Measurements from ENCODE around the gene RPL18. TPM values are rescaled to one million over a fixed set of nuclear protein-coding genes. Genes with fewer than 3 reads are reported as not detected.

Gene RPL18
- total and polyA plus RNA-seq, 4 donors, result 276 to 830 (median 586) TPM

DNA sequence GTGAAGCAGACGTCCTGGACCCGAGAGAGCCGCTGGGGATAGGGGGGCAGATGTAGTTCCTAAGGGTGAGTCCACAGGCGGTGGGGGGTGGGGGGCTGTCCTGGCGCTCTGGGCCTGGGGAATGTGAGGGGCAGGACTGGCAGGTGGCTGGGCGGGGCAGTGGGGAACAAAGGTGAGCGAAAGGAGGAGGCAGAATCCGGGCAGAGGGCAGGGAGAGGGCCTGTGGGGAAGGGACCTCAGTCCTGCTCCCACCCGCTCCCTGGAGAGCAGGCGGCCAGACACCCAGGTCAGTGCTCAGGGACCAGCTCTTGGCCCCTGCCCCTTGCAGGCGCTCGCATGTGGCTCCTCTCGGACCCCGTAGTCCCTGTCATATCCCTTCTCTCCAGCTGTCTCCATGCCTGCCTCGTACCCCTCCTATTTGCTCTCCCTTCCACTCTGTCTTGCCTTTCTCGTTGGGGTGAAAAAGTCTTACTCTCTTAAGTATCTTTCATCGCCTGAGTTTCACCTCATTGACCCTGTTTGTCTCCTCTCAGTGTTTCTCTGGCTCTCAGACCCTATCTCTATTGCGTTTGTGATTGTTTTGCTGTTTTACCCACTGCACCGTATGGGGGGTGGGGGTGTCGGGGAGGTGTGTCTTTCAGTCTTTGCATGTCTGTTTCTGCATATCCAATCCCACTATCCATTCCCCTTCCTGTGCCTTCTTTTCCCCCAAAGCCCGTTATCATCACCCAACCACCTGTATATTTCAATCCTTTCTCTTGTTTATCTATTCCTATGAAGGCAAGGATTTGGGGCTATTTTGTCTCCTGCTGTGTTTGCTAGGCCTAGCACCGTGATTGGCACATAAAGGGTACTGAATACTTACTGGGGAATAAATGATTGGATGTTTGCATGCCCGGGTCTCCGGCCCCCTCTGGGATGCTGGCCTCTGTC lies 6.1 kb upstream of the RPL18 start:
- H3K27ac ChIP-seq (ENCODE audit: low read depth in 1 of 2, low read length in 2 of 2), result peak overlapping the region; percentile 20 to 76

DNA sequence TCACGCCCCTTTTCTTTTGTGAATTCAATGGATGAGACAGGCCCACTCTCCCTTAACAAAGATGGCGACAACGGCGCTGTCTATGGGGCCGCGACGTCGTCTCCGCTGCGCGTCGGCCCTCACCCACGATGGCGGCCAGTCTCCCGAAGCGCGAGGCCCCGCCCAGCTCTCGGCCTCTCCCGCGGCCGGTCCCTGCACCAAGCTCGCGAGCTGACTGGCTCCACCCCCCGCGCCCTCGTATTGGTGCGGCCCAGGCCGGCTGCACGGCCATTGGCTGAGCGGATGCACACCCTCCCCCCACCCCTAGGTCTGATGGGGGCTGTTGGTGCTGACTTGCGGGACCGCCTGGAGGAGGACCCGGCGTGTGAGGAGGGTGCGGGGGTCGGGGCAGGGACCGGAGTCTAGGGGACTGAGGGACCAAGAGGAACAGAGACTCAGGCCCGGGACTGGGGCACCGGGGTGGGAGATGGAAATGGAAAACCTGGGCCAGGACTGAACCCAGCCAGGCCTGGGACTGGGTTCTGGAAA lies 5.2 kb upstream of the RPL18 start:
- H3K4me1 ChIP-seq (ENCODE audit: control insufficient read depth in 4 of 4, insufficient read depth in 4 of 4, low read length in 3 of 4), result peaks cover 10 to 60% (median 45%) of the 10 kb centered on the region in 4 donors
- peak; percentile 97 for DNase-seq (ENCODE audit: low spot score)
- H3K27me3 ChIP-seq (ENCODE audit: control insufficient read depth in 4 of 4, insufficient read depth in 4 of 4, low read length in 3 of 4), result no peaks in the 10 kb centered on the region
- 1% methylated on average over 40 of the region's 40 CpGs for WGBS
- peak overlapping the region; percentile 60 to 66 for H3K9ac ChIP-seq (ENCODE audit: low read depth in 1 of 2, low read length in 2 of 2)
- peak overlapping the region; percentile 57 to 60 (median 59) for H3K4me3 ChIP-seq (ENCODE audit: low read depth in 1 of 3, low read length in 3 of 3)
- peak overlapping the region; percentile 58 to 76 for H3K27ac ChIP-seq (ENCODE audit: low read depth in 1 of 2, low read length in 2 of 2)
- H3K36me3 ChIP-seq (ENCODE audit: control insufficient read depth in 4 of 4, insufficient read depth in 3 of 4, low read depth in 1 of 4, low read length in 3 of 4), result no peaks in the 10 kb centered on the region
- H3K9me3 ChIP-seq (ENCODE audit: control insufficient read depth in 4 of 4, low read length in 3 of 4), result no peaks in the 10 kb centered on the region
- TF ChIP-seq SP1 (IDR thresholded peaks at IDR 0.05) (peak; percentile 81), GABPA (IDR thresholded peaks at IDR 0.05 in 1 of 2, conservative IDR thresholded peaks at IDR 0.05 in 1 of 2) (no peak), HNF4A (conservative IDR thresholded peaks at IDR 0.05) (no peak), YY1 (IDR thresholded peaks at IDR 0.05) (peak; percentile 100), NR2F2 (IDR thresholded peaks at IDR 0.05) (no peak), JUND (IDR thresholded peaks at IDR 0.05) (no peak), HNF4G (IDR thresholded peaks at IDR 0.05) (no peak), EGR1 (IDR thresholded peaks at IDR 0.05; ENCODE audit: low read depth in 2 of 2) (no peak), FOXA1 (IDR thresholded peaks at IDR 0.05) (no peak), TAF1 (conservative IDR thresholded peaks at IDR 0.05) (no peak), RXRA (IDR thresholded peaks at IDR 0.05) (no peak), FOXA2 (IDR thresholded peaks at IDR 0.05) (no peak)
- TF ChIP-seq, protein P1, sequence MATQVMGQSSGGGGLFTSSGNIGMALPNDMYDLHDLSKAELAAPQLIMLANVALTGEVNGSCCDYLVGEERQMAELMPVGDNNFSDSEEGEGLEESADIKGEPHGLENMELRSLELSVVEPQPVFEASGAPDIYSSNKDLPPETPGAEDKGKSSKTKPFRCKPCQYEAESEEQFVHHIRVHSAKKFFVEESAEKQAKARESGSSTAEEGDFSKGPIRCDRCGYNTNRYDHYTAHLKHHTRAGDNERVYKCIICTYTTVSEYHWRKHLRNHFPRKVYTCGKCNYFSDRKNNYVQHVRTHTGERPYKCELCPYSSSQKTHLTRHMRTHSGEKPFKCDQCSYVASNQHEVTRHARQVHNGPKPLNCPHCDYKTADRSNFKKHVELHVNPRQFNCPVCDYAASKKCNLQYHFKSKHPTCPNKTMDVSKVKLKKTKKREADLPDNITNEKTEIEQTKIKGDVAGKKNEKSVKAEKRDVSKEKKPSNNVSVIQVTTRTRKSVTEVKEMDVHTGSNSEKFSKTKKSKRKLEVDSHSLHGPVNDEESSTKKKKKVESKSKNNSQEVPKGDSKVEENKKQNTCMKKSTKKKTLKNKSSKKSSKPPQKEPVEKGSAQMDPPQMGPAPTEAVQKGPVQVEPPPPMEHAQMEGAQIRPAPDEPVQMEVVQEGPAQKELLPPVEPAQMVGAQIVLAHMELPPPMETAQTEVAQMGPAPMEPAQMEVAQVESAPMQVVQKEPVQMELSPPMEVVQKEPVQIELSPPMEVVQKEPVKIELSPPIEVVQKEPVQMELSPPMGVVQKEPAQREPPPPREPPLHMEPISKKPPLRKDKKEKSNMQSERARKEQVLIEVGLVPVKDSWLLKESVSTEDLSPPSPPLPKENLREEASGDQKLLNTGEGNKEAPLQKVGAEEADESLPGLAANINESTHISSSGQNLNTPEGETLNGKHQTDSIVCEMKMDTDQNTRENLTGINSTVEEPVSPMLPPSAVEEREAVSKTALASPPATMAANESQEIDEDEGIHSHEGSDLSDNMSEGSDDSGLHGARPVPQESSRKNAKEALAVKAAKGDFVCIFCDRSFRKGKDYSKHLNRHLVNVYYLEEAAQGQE (IDR thresholded peaks at IDR 0.05), result peak; percentile 30
- TF ChIP-seq, protein P2, sequence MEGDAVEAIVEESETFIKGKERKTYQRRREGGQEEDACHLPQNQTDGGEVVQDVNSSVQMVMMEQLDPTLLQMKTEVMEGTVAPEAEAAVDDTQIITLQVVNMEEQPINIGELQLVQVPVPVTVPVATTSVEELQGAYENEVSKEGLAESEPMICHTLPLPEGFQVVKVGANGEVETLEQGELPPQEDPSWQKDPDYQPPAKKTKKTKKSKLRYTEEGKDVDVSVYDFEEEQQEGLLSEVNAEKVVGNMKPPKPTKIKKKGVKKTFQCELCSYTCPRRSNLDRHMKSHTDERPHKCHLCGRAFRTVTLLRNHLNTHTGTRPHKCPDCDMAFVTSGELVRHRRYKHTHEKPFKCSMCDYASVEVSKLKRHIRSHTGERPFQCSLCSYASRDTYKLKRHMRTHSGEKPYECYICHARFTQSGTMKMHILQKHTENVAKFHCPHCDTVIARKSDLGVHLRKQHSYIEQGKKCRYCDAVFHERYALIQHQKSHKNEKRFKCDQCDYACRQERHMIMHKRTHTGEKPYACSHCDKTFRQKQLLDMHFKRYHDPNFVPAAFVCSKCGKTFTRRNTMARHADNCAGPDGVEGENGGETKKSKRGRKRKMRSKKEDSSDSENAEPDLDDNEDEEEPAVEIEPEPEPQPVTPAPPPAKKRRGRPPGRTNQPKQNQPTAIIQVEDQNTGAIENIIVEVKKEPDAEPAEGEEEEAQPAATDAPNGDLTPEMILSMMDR (IDR thresholded peaks at IDR 0.05; ENCODE audit: low read depth, low read length, missing input control), result no peak
- TF ChIP-seq, protein P3, sequence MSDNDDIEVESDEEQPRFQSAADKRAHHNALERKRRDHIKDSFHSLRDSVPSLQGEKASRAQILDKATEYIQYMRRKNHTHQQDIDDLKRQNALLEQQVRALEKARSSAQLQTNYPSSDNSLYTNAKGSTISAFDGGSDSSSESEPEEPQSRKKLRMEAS (IDR thresholded peaks at IDR 0.05), result no peak
- TF ChIP-seq, protein P4, sequence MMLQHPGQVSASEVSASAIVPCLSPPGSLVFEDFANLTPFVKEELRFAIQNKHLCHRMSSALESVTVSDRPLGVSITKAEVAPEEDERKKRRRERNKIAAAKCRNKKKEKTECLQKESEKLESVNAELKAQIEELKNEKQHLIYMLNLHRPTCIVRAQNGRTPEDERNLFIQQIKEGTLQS (IDR thresholded peaks at IDR 0.05), result no peak

More for the DNA sequence above, 6.1 kb upstream of the RPL18 start:
- peak overlapping the region in 1 of 2 donors; percentile 60 for H3K9ac ChIP-seq (ENCODE audit: low read depth in 1 of 2, low read length in 2 of 2)
- H3K9me3 ChIP-seq (ENCODE audit: control insufficient read depth in 4 of 4, low read length in 3 of 4), result no peaks in the 10 kb centered on the region
- H3K4me3 ChIP-seq (ENCODE audit: low read depth in 1 of 3, low read length in 3 of 3), result peak overlapping the region; percentile 21 to 59 (median 57)
- 29% methylated on average over 24 of the region's 24 CpGs for WGBS
- peaks cover 10 to 56% (median 40%) of the 10 kb centered on the region in 4 donors for H3K4me1 ChIP-seq (ENCODE audit: control insufficient read depth in 4 of 4, insufficient read depth in 4 of 4, low read length in 3 of 4)
- H3K27me3 ChIP-seq (ENCODE audit: control insufficient read depth in 4 of 4, insufficient read depth in 4 of 4, low read length in 3 of 4), result no peaks in the 10 kb centered on the region
- peak; percentile 64 for DNase-seq (ENCODE audit: low spot score)
- no peaks in the 10 kb centered on the region for H3K36me3 ChIP-seq (ENCODE audit: control insufficient read depth in 4 of 4, insufficient read depth in 3 of 4, low read depth in 1 of 4, low read length in 3 of 4)
- TF ChIP-seq HNF4A (conservative IDR thresholded peaks at IDR 0.05) (peak in 1 of 2 donors; percentile 3), EGR1 (IDR thresholded peaks at IDR 0.05; ENCODE audit: low read depth in 2 of 2) (no peak), RAD21 (IDR thresholded peaks at IDR 0.05) (no peak), TAF1 (conservative IDR thresholded peaks at IDR 0.05) (no peak), GABPA (IDR thresholded peaks at IDR 0.05 in 1 of 2, conservative IDR thresholded peaks at IDR 0.05 in 1 of 2) (no peak), FOXA2 (IDR thresholded peaks at IDR 0.05) (no peak)
- TF ChIP-seq, protein P5, sequence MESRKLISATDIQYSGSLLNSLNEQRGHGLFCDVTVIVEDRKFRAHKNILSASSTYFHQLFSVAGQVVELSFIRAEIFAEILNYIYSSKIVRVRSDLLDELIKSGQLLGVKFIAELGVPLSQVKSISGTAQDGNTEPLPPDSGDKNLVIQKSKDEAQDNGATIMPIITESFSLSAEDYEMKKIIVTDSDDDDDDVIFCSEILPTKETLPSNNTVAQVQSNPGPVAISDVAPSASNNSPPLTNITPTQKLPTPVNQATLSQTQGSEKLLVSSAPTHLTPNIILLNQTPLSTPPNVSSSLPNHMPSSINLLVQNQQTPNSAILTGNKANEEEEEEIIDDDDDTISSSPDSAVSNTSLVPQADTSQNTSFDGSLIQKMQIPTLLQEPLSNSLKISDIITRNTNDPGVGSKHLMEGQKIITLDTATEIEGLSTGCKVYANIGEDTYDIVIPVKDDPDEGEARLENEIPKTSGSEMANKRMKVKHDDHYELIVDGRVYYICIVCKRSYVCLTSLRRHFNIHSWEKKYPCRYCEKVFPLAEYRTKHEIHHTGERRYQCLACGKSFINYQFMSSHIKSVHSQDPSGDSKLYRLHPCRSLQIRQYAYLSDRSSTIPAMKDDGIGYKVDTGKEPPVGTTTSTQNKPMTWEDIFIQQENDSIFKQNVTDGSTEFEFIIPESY (IDR thresholded peaks at IDR 0.05), result no peak
- TF ChIP-seq, protein P4 (IDR thresholded peaks at IDR 0.05), result no peak
- TF ChIP-seq, protein P3 (IDR thresholded peaks at IDR 0.05), result no peak
